IPS-18a (cell line): ENCODE results near the gene OTOG.

ENCODE experiments used
- H3K27ac ChIP-seq: one replicate; pipeline ENCODE4 v1.5.1; 2013; ENCODE audit warnings: low read length
- H3K27me3 ChIP-seq: one replicate; pipeline ENCODE4 v1.6.1; 2013; ENCODE audit warnings: mild to moderate bottlenecking, low read length; ENCODE audit not compliant: control insufficient read depth, insufficient read depth
- H3K36me3 ChIP-seq: one replicate; pipeline ENCODE4 v1.6.1; 2013; ENCODE audit warnings: low read depth, low read length; ENCODE audit not compliant: control insufficient read depth
- H3K4me1 ChIP-seq: one replicate; pipeline ENCODE4 v1.6.1; 2013; ENCODE audit warnings: low read depth, low read length; ENCODE audit not compliant: control insufficient read depth
- H3K4me3 ChIP-seq: one replicate; pipeline ENCODE4 v1.5.1; 2013; ENCODE audit warnings: low read length
- H3K9ac ChIP-seq: one replicate; pipeline ENCODE4 v1.6.1; 2013; ENCODE audit warnings: mild to moderate bottlenecking, low read length, moderate library complexity
- H3K9me3 ChIP-seq: one replicate; pipeline ENCODE4 v1.6.1; 2013; ENCODE audit warnings: low read depth, low read length; ENCODE audit not compliant: control insufficient read depth

Gene OTOG

DNA sequence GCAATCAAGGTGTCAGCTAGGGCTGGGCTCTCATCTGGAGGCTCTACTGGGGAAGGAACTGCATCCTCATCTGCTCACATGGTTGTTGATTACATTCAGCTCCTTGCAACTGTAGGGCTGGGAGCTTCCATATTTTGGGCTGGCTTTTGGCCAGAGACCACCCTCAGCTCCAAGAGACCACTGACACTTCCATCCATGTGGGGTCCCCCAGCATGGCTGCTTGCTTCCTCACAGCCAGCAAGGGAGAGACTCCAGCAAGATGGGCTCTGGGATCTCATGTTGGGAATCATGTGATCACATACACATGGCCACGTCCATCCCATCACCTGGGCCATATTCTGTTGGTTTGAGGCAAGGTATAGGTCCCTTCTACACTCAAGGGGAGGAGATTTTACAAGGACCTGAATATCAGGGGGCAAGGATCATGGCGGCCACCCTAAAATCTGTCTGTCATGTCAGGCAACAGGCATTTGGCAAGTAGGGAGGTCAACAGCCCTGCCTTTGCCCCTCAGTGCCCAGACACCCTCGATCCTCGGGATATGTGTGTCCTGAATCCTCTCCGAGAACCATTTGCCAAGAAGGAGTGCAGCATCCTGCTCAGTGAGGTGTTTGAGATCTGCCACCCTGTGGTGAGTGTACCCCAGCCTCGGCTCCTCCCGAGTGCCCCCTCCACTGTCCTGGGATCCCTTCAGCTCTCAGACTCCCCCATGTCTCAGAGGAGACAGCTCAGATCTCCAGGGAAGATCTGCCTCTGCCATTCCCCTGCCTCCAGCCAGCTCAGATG, 48.7 kb downstream of the OTOG start:
- H3K27ac ChIP-seq = no peak overlapping the region
- no peak overlapping the region for H3K4me3 ChIP-seq
- H3K36me3 ChIP-seq = no peaks in the 10 kb centered on the region
- peaks cover under 1% of the 10 kb centered on the region for H3K4me1 ChIP-seq
- H3K9ac ChIP-seq = no peak overlapping the region
- no peaks in the 10 kb centered on the region for H3K9me3 ChIP-seq
- H3K27me3 ChIP-seq = peaks cover 9% of the 10 kb centered on the region

DNA sequence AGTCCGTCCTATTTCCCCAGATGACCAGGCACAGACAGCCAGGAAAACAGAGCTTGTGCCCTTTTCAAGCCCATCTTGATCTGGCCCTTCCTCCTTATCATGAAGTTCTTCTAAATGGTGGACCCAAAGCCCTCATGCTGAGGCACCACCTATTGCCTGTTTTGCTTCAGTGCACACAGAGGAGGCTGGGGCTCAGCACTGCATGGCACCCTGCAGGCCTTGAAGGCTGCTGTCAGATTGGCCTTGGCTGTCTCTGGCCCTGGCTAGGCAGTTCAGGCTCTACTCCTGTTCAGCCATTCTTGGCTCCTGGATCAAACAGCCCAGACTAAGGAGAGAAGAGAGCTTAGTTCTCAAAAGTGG, 49.2 kb downstream of the OTOG start:
- no peak overlapping the region for H3K27ac ChIP-seq
- H3K27me3 ChIP-seq = peaks cover 9% of the 10 kb centered on the region
- H3K9me3 ChIP-seq = no peaks in the 10 kb centered on the region

GRCh38 chr11:17596711-17597110, 49.7 kb downstream of the OTOG start:
- H3K9me3 ChIP-seq = no peaks in the 10 kb centered on the region
- peaks cover 8% of the 10 kb centered on the region for H3K4me1 ChIP-seq
- no peak overlapping the region for H3K27ac ChIP-seq
- H3K36me3 ChIP-seq = no peaks in the 10 kb centered on the region
- no peak overlapping the region for H3K9ac ChIP-seq
- peaks cover 9% of the 10 kb centered on the region for H3K27me3 ChIP-seq
- H3K4me3 ChIP-seq = no peak overlapping the region

More for the DNA sequence above, 49.2 kb downstream of the OTOG start:
- no peak overlapping the region for H3K9ac ChIP-seq
- peaks cover 6% of the 10 kb centered on the region for H3K4me1 ChIP-seq
- H3K4me3 ChIP-seq = no peak overlapping the region
- no peaks in the 10 kb centered on the region for H3K36me3 ChIP-seq

DNA sequence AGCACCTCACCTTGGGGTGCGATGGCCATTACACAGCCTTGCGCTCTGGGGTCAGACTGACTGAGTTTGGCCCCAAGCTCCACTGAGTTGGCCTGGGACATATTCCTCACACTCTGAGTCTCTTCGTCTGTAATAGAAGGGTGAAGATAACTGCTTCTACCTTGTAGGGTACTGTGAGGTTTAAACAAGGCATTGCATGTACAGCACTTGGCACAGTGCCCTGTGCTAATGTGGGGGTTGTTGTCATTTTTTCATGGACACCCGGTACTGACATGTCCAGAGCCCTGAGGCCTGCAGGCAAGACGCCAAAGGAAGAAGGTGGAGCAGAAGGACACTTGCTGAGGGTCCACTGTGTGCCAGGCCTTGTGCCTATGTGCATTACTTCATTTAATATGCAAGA, 50.7 kb downstream of the OTOG start:
- Histone ChIP-seq H3K36me3 (no peaks in the 10 kb centered on the region), H3K4me3 (no peak overlapping the region), H3K9me3 (no peaks in the 10 kb centered on the region), H3K27ac (no peak overlapping the region), H3K27me3 (peaks cover 9% of the 10 kb centered on the region), H3K9ac (no peak overlapping the region), H3K4me1 (peaks cover 9% of the 10 kb centered on the region)

DNA sequence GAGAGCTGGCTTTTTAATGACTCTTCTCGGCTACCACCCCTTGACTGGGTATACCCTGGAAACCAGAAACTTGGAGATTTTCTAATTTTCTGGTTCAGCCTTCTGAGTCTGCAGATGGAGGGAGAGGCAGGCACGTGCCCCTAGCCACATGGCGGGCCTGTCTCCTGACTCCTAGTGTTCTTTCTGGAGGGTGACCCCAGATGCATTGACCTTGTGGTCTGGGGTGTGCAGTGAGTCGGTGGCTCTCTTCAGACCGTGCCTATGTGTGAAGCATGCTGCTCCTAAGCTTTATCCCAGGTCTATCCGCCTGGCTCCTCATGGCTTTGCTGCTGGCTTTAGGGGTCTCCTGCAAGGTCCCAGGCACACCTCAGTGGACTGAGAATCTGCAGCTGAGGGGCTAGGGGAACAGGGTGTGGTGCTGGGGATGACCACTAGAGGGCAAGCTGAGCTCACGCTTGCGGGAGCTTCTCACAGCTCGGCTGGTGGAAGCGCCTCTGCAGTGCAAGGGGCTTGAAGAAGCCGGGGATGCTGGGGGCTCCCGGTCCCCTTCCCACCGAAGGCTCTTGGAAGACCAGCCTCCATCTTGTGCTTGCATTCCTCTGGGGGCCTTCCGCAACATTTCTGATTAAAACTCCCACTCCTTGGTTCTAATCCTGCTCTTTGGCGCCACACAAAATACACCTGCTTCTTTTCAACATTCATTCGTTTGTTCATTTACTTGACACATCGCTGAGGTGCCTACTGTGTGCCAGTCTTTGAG, 51.8 kb downstream of the OTOG start:
- H3K9me3 ChIP-seq = no peaks in the 10 kb centered on the region

GRCh38 chr11:17599460-17599925, 52.4 kb downstream of the OTOG start:
- Histone ChIP-seq H3K9ac (no peak overlapping the region), H3K4me1 (peaks cover 9% of the 10 kb centered on the region), H3K27ac (no peak overlapping the region), H3K9me3 (no peaks in the 10 kb centered on the region), H3K36me3 (no peaks in the 10 kb centered on the region), H3K4me3 (no peak overlapping the region), H3K27me3 (peaks cover 9% of the 10 kb centered on the region)

More for the DNA sequence above, 51.8 kb downstream of the OTOG start:
- H3K4me3 ChIP-seq = no peak overlapping the region
- no peak overlapping the region for H3K27ac ChIP-seq
- no peaks in the 10 kb centered on the region for H3K36me3 ChIP-seq
- peaks cover 9% of the 10 kb centered on the region for H3K4me1 ChIP-seq
- H3K27me3 ChIP-seq = peaks cover 9% of the 10 kb centered on the region
- H3K9ac ChIP-seq = no peak overlapping the region

- H3K36me3 ChIP-seq = no peaks in the 10 kb centered on the region
- no peak overlapping the region for H3K9ac ChIP-seq
- H3K9me3 ChIP-seq = no peaks in the 10 kb centered on the region
- peaks cover 9% of the 10 kb centered on the region for H3K27me3 ChIP-seq
- no peak overlapping the region for H3K4me3 ChIP-seq
- H3K4me1 ChIP-seq = peaks cover 9% of the 10 kb centered on the region
- no peak overlapping the region for H3K27ac ChIP-seq
Measured at GRCh38 chr11:17600316-17601255, 53.5 kb downstream of the OTOG start.

- no peak overlapping the region for H3K4me3 ChIP-seq
- peaks cover 9% of the 10 kb centered on the region for H3K4me1 ChIP-seq
- no peak overlapping the region for H3K9ac ChIP-seq
- H3K9me3 ChIP-seq = no peaks in the 10 kb centered on the region
- H3K36me3 ChIP-seq = no peaks in the 10 kb centered on the region
- peaks cover 9% of the 10 kb centered on the region for H3K27me3 ChIP-seq
- H3K27ac ChIP-seq = no peak overlapping the region
Measured at GRCh38 chr11:17601256-17601671, 54.2 kb downstream of the OTOG start.

GRCh38 chr11:17601676-17602075, 54.6 kb downstream of the OTOG start:
- H3K27me3 ChIP-seq = peaks cover 9% of the 10 kb centered on the region
- H3K4me3 ChIP-seq = no peak overlapping the region
- no peaks in the 10 kb centered on the region for H3K36me3 ChIP-seq
- no peak overlapping the region for H3K27ac ChIP-seq
- H3K9me3 ChIP-seq = no peaks in the 10 kb centered on the region
- peaks cover 9% of the 10 kb centered on the region for H3K4me1 ChIP-seq
- H3K9ac ChIP-seq = no peak overlapping the region

- Histone ChIP-seq H3K4me3 (no peak overlapping the region), H3K4me1 (peaks cover 9% of the 10 kb centered on the region), H3K9me3 (no peaks in the 10 kb centered on the region)
Measured at GRCh38 chr11:17602105-17603001, 55.3 kb downstream of the OTOG start.

More at GRCh38 chr11:17602105-17603001, 55.3 kb downstream of the OTOG start:
- Histone ChIP-seq H3K36me3 (no peaks in the 10 kb centered on the region), H3K27me3 (peaks cover 9% of the 10 kb centered on the region), H3K9ac (no peak overlapping the region), H3K27ac (no peak overlapping the region)
